Ascending aorta (tissue), 2 donors: ENCODE data around the gene RAB1B. TPM values are rescaled to one million over a fixed set of nuclear protein-coding genes. Genes with fewer than 3 reads are reported as not detected.
A peak's percentile ranks its signal among the peaks of the same experiment; 100 is the strongest.

Source experiments
- DNase-seq, 2 donors: peaks; one replicate each; pipeline ENCODE4 v3.0.0-alpha.2; 2019; ENCODE audit warnings: low spot score in 2 of 2
- H3K27ac ChIP-seq, 2 donors: fragments of 200-600 bp; sonication (generic); one replicate each; pipeline ENCODE4 v1.5.1; 2016 to 2017; ENCODE audit warnings: mild to moderate bottlenecking in 1 of 2
- H3K27me3 ChIP-seq: fragments of 200-600 bp; sonication (generic); one replicate; pipeline ENCODE4 v1.5.1; 2017
- H3K36me3 ChIP-seq, 2 donors: fragments of 200-600 bp; sonication (generic); one replicate each; pipeline ENCODE4 v1.5.1; 2016
- H3K4me1 ChIP-seq, 2 donors: fragments of 200-600 bp; sonication (generic); one replicate each; pipeline ENCODE4 v1.5.1; 2016 to 2017; ENCODE audit warnings: mild to moderate bottlenecking in 1 of 2
- H3K4me3 ChIP-seq, 2 donors: fragments of 200-600 bp; sonication (generic); one replicate each; pipeline ENCODE4 v1.5.1; 2016 to 2017; ENCODE audit warnings: mild to moderate bottlenecking in 1 of 2
- H3K9me3 ChIP-seq, 2 donors: fragments of 200-600 bp; sonication (generic); one replicate each; pipeline ENCODE4 v1.5.1; 2016
- intact Hi-C: fragments of 100-400 bp; cut with DNase I; formaldehyde crosslinking; loops from one replicate; pipeline ENCODE4 v1.15.1; 2023
- total RNA-seq: library from RNA; depleted of rRNA; stranded (reverse); fragments of >200 nt; gene quantifications from one replicate; pipeline ENCODE4 v1.1.0, GENCODE V29; 2016
- TF ChIP-seq, protein P1 (sequence below), 3 experiments: fragments of 200-600 bp in 2 of 3; fragments of 450-650 bp in 1 of 3; sonication (generic) in 2 of 3; IDR thresholded peaks; one replicate each; pipeline ENCODE4 v1.5.1; 2016 to 2019; ENCODE audit warnings: antibody characterized with exemption in 3 of 3, mild to moderate bottlenecking in 1 of 3, moderate library complexity in 1 of 3

The RAB1B gene
- 171 TPM for total RNA-seq

DNA sequence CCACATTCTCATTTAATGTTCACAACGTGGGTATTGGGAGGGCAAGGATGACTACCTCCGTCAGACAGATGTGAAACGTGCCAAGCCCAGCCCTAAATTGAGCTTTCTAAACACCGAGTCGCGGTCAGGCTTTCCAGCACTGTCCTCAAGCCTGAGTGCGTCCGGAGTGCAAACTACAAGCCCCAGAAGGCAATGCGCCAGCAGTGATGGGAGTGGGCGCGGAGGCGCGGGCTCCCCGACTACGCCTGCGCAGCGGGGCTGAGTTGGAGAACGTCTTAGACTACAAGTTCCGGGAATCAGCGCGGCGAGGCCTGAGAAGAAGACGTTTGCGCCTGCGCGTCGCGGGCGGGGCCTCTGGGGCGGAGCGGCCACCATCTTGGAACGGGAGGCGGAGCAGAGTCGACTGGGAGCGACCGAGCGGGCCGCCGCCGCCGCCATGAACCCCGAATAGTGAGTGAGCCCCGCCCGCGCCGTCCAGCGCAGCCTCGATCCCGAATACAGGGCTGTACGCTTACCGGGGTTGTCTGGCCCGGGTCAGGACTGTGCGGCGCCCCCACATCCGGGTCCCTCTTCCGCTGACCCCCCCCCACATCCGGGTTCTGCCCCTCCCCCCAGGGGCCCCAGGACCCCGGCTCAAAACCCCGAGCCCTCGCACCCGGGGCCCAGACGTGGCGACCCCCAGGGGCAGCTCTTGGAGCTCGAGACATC lies at the start of gene RAB1B:
RAB1B (plus strand) TSS at position 396 of the 708 bp plus-strand sequence; CDS start at position 437, 41 bp downstream.
- peak; percentile 98 to 100 for DNase-seq
- Histone ChIP-seq H3K4me1 (peaks cover 0 to 24% of the 10 kb centered on the region in 2 donors), H3K27me3 (no peaks in the 10 kb centered on the region), H3K27ac (peak within 1 kb of the TSS; percentile 94 to 99), H3K36me3 (peaks cover 33 to 39% of the 10 kb centered on the region in 2 donors), H3K4me3 (peak within 1 kb of the TSS; percentile 63 to 84), H3K9me3 (no peaks in the 10 kb centered on the region)
- TF ChIP-seq, protein P1, sequence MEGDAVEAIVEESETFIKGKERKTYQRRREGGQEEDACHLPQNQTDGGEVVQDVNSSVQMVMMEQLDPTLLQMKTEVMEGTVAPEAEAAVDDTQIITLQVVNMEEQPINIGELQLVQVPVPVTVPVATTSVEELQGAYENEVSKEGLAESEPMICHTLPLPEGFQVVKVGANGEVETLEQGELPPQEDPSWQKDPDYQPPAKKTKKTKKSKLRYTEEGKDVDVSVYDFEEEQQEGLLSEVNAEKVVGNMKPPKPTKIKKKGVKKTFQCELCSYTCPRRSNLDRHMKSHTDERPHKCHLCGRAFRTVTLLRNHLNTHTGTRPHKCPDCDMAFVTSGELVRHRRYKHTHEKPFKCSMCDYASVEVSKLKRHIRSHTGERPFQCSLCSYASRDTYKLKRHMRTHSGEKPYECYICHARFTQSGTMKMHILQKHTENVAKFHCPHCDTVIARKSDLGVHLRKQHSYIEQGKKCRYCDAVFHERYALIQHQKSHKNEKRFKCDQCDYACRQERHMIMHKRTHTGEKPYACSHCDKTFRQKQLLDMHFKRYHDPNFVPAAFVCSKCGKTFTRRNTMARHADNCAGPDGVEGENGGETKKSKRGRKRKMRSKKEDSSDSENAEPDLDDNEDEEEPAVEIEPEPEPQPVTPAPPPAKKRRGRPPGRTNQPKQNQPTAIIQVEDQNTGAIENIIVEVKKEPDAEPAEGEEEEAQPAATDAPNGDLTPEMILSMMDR (IDR thresholded peaks at IDR 0.05), result no peak
- intact Hi-C loops, result loop anchor here (1.0 to 10.0 kb wide), 5 partner anchors 14 to 414 kb away; partner anchors contain the start of genes C11orf68, CFL1, DRAP1 and PACS1

DNA sequence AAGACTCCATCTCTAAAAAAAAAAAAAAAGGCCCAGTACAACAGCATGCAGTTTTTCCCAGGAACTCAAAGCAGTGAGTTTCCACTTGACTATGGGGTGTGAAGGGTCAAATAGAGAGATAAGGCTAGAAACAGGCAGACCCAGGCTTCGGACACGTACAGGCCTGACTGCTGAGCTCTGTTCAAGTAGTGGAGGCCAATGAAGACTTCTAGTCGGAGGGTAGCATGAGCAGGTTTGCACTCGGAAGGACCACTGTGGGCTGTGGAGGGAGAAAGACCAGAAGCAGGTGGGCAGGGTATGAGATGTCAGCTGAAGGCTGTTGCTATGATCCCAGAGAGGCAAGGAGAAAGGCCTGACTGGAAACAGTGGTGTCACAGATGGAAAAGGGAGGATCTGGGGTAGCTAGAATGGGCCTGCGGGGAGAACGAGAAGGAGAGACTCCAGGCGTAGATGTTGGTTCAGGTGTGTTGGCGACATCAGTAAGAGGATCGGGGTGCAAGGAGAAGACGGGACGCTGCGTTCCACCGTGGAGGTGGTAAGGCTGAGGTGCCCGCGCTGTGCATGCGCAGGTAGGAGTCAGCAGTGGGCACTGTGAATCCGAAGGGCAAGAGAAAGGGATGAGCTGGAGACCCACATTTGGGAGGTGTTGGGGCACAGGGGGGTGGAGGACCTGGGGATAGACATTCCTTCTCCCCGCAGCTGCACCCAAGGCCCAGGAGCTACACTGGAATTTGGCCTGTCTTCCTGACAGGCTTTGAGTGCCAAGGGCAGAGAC lies 49.4 kb upstream of the RAB1B start:
- Histone ChIP-seq H3K9me3 (no peaks in the 10 kb centered on the region), H3K27me3 (no peaks in the 10 kb centered on the region), H3K27ac (no peak overlapping the region), H3K4me3 (no peak overlapping the region), H3K4me1 (no peaks in the 10 kb centered on the region), H3K36me3 (peaks cover 44 to 71% of the 10 kb centered on the region in 2 donors)
- TF ChIP-seq, protein P1 (IDR thresholded peaks at IDR 0.05), result no peak
- intact Hi-C loops, result no loop called here
- peak in 1 of 2 donors; percentile 50 for DNase-seq

DNA sequence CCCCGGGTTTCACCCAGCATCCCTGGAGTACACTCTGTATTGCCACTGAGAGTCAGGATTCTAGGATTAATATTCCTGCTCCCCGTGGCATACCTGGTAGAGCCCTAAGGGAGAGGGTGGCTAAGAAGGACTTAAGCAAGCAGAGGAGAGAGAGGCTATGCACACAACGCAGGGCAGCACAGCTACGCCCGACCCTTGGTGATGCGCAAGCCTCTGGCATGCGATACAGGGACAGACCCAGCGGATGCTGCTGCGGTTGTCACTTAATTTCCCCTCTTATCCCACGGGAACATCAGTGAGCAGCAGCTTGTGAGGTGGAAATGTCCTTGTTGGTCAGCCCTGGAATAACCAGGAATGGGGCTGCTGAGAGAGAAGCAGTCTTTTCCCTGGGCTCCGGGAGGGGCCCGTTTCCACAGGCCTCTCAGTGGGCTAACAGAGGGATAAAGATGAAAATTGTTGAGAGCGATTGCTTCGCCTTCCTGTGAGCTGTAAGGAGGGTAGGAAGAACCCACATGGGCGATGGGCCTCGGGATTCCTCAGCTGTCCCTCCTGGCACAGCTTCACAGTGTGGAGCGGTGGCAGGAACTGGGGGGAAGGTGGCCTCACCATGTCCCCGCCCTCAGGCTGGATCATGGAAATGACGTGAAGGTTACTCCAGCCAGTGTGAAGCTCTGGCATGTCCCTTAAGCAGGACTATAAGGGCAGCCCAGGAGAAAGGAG lies 48.4 kb upstream of the RAB1B start:
- Histone ChIP-seq H3K4me1 (no peaks in the 10 kb centered on the region), H3K27ac (no peak overlapping the region), H3K36me3 (peaks cover 41 to 78% of the 10 kb centered on the region in 2 donors), H3K9me3 (no peaks in the 10 kb centered on the region), H3K27me3 (no peaks in the 10 kb centered on the region), H3K4me3 (no peak overlapping the region)
- peak in 1 of 2 donors; percentile 46 for DNase-seq
- TF ChIP-seq, protein P1 (IDR thresholded peaks at IDR 0.05), result no peak
- intact Hi-C loops, result no loop called here

DNA sequence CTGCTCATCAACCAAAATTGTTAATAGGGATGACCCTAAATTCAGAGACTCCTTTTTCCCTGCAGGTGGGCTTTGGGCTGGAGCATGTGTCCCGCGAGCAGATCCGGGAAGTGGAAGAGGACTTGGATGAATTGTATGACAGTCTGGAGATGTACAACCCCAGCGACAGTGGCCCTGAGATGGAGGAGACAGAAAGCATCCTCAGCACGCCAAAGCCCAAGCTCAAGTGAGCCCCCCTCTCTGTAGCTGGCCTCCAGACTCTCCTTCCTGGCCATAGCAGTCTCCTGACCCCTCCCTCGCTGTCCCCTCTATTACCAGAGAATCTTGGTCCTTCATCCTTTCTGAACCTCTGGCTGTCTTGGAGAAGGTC lies 47.9 kb upstream of the RAB1B start:
- intact Hi-C loops, result no loop called here
- peak in 1 of 2 donors; percentile 19 for DNase-seq
- Histone ChIP-seq H3K27ac (no peak overlapping the region), H3K27me3 (no peaks in the 10 kb centered on the region), H3K9me3 (no peaks in the 10 kb centered on the region), H3K4me3 (no peak overlapping the region), H3K4me1 (no peaks in the 10 kb centered on the region), H3K36me3 (peaks cover 37 to 77% of the 10 kb centered on the region in 2 donors)
- TF ChIP-seq, protein P1 (IDR thresholded peaks at IDR 0.05), result no peak

DNA sequence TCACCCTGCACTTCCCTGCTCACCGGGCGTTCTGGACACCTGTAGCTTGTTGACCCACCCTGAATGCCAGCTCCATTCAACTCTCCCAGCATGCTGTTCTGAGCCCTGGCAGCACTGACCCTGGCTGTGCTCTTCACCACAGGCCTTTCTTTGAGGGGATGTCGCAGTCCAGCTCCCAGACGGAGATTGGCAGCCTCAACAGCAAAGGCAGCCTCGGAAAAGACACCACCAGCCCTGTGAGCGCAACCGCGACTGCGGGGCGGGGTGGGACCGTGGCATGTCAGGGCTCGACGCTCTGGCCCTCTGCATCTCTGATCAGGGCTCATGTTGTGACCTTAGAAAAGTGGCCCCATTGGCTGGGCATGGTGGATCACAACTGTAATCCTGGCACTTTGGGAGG lies 47.4 kb upstream of the RAB1B start:
- Histone ChIP-seq H3K27me3 (no peaks in the 10 kb centered on the region), H3K36me3 (peaks cover 35 to 73% of the 10 kb centered on the region in 2 donors), H3K4me1 (no peaks in the 10 kb centered on the region), H3K9me3 (no peaks in the 10 kb centered on the region), H3K27ac (no peak overlapping the region), H3K4me3 (no peak overlapping the region)
- TF ChIP-seq, protein P1 (IDR thresholded peaks at IDR 0.05), result no peak
- peak in 1 of 2 donors; percentile 52 for DNase-seq
- intact Hi-C loops, result no loop called here
